DMS 273 (cell line): ENCODE results near the gene PRKAB2.
A peak's percentile ranks its signal among the peaks of the same experiment; 100 is the strongest.
"Not testable (repeated sequence)": the region's sequence is repeated elsewhere in the genome, so short reads cannot be mapped to it uniquely, and the experiment has no call there.

ENCODE experiments used
- DNase-seq: peaks from one replicate; lab custom pipeline; 2025; ENCODE audit not compliant: unreplicated experiment; lab: John Stamatoyannopoulos, UW

The PRKAB2 gene

GRCh38 chr1:147177611-147178380, 5.5 kb upstream of the PRKAB2 start:
- DNase-seq: no peak

- peak; percentile 77 for DNase-seq
These were observed 687 bp downstream of the PRKAB2 start for GRCh38 chr1:147171399-147172167.

- DNase-seq: peak; percentile 20
These were observed 2.2 kb downstream of the PRKAB2 start for GRCh38 chr1:147169840-147170674.

- no peak for DNase-seq
These were observed 3.1 kb downstream of the PRKAB2 start for GRCh38 chr1:147169171-147169570.

GRCh38 chr1:147168626-147169058, 3.6 kb downstream of the PRKAB2 start:
- peak; percentile 79 for DNase-seq

GRCh38 chr1:147167365-147167764, 4.9 kb downstream of the PRKAB2 start:
- DNase-seq: no peak

- no peak for DNase-seq
These were observed 9.3 kb downstream of the PRKAB2 start for GRCh38 chr1:147163019-147163418.

- DNase-seq: no peak
These were observed 10.2 kb downstream of the PRKAB2 start for GRCh38 chr1:147162093-147162492.

- DNase-seq: not testable (repeated sequence)
These were observed 15.2 kb downstream of the PRKAB2 start for GRCh38 chr1:147157116-147157515.

GRCh38 chr1:147156642-147157041, 15.6 kb downstream of the PRKAB2 start:
- DNase-seq: no peak

- no peak for DNase-seq
These were observed 19.5 kb downstream of the PRKAB2 start for GRCh38 chr1:147152772-147153171.

GRCh38 chr1:147151244-147151643, 21.0 kb downstream of the PRKAB2 start:
- DNase-seq: no peak

- no peak for DNase-seq
These were observed 29.4 kb downstream of the PRKAB2 start for GRCh38 chr1:147142886-147143285.

GRCh38 chr1:147130721-147131120, 41.5 kb downstream of the PRKAB2 start:
- not testable (repeated sequence) for DNase-seq

- DNase-seq: no peak
These were observed 43.0 kb downstream of the PRKAB2 start for GRCh38 chr1:147129116-147129873.

GRCh38 chr1:147124266-147124665, 48.0 kb downstream of the PRKAB2 start:
- no peak for DNase-seq

- no peak for DNase-seq
These were observed 55.2 kb downstream of the PRKAB2 start for GRCh38 chr1:147117109-147117508.

GRCh38 chr1:147115496-147115895, 56.8 kb downstream of the PRKAB2 start:
- no peak for DNase-seq

GRCh38 chr1:147115079-147115478, 57.2 kb downstream of the PRKAB2 start:
- DNase-seq: not testable (repeated sequence)

GRCh38 chr1:147114353-147114752, 57.9 kb downstream of the PRKAB2 start:
- not testable (repeated sequence) for DNase-seq
